ENCODE measurements around the gene MAP3K9.

- TF ChIP-seq CTCF (IDR thresholded peaks at IDR 0.05; ENCODE audit: insufficient read depth, low read length) (no peak), POLR2AphosphoS5 (IDR thresholded peaks at IDR 0.05; ENCODE audit: low read depth) (no peak), GABPA (IDR thresholded peaks at IDR 0.05; ENCODE audit: low read depth) (no peak), REST (IDR thresholded peaks at IDR 0.05; ENCODE audit: insufficient replicate concordance, low read depth) (no peak), SPI1 (IDR thresholded peaks at IDR 0.05; ENCODE audit: borderline replicate concordance, low read depth) (no peak)
Observed at GRCh38 chr14:70822530-70823185, 13.3 kb upstream of the MAP3K9 start.

All from HL-60 (cell line).